GM12878 (cell line): Measurements from ENCODE around the gene LEKR1. TPM values are rescaled to one million over a fixed set of nuclear protein-coding genes. Genes with fewer than 3 reads are reported as not detected.

ENCODE experiments used
- ATAC-seq: fragments of 200-7000 bp; cut with Tn5 transposase; 3 replicates; pipeline ENCODE4 v1.9.1; 2020; ENCODE audit warnings: mild to moderate bottlenecking, moderate library complexity
- BruUV-seq: library from RNA; stranded (reverse); fragments of 400-500 nt; replicated peaks from 2 replicates; lab custom pipeline; 2021; lab: Mats Ljungman, UMichigan
- CTCF ChIA-PET: fragments of 300-600 bp; sonication (Branson Sonifier 250); formaldehyde crosslinking; extraction: SDS; loops from one replicate; lab custom pipeline; 2021; ENCODE audit warnings: inconsistent platforms; lab: Yijun Ruan, JAX
- POLR2A ChIA-PET: fragments of 350-600 bp; formaldehyde crosslinking; extraction: SDS; loops from one replicate; lab custom pipeline; 2021; ENCODE audit warnings: inconsistent platforms; lab: Charles Lee
- RAD21 ChIA-PET: fragments of 300-600 bp; sonication (Branson Sonifier 250); formaldehyde crosslinking; loops from one replicate; lab custom pipeline; 2023; ENCODE audit warnings: antibody characterized with exemption; ENCODE audit not compliant: unreplicated experiment; lab: Charles Lee
- SMC1A ChIA-PET: fragments of 300-600 bp; sonication (Branson Sonifier 250); formaldehyde crosslinking; loops from one replicate; lab custom pipeline; 2023; ENCODE audit not compliant: unreplicated experiment, uncharacterized antibody; lab: Charles Lee
- DNase-seq: peaks from one replicate; pipeline ENCODE4 v3.0.0-alpha.2; 2011; ENCODE audit warnings: low read depth, low spot score
- FAIRE-seq: peaks from 3 replicates; lab custom pipeline; 2011; peaks lifted over from hg19 to GRCh38; lab: Jason Lieb, UNC
- H2AFZ ChIP-seq: 2 replicates; pipeline ENCODE4 v1.6.0; 2011; ENCODE audit warnings: low read depth, low read length, control low read depth; ENCODE audit not compliant: control insufficient read depth
- H3K27ac ChIP-seq: 2 replicates; pipeline ENCODE4 v1.5.1; 2011; ENCODE audit warnings: control low read depth; ENCODE audit not compliant: control insufficient read depth, insufficient read depth
- H3K27me3 ChIP-seq, 2 experiments: replicated peaks in 1 of 2; 2 replicates each; pipeline versions ENCODE4 v1.6.0 to v1.6.1; 2011; ENCODE audit warnings: low read length in 1 of 2; ENCODE audit not compliant: control insufficient read depth in 2 of 2, insufficient read depth in 2 of 2
- H3K36me3 ChIP-seq, 2 experiments: 2 replicates each; pipeline ENCODE4 v1.5.1; 2011; ENCODE audit warnings: low read length in 1 of 2; ENCODE audit not compliant: control insufficient read depth in 2 of 2, insufficient read depth in 2 of 2
- H3K4me1 ChIP-seq: 2 replicates; pipeline ENCODE4 v1.6.1; 2011; ENCODE audit warnings: mild to moderate bottlenecking, low read length, moderate library complexity, mixed read lengths; ENCODE audit not compliant: control insufficient read depth, insufficient read depth
- H3K4me2 ChIP-seq: 2 replicates; pipeline ENCODE4 v1.6.0; 2011; ENCODE audit warnings: control low read depth; ENCODE audit not compliant: control insufficient read depth, insufficient read depth
- H3K4me3 ChIP-seq: fragments of 200-600 bp; sonication (generic); 2 replicates; pipeline ENCODE4 v1.5.1; 2016
- H3K79me2 ChIP-seq: 2 replicates; pipeline ENCODE4 v1.6.0; 2011; ENCODE audit warnings: low read length; ENCODE audit not compliant: control insufficient read depth, insufficient read depth
- H3K9ac ChIP-seq: 2 replicates; pipeline ENCODE4 v1.8.0; 2011; ENCODE audit warnings: low read length, control low read depth, mixed read lengths; ENCODE audit not compliant: control insufficient read depth, insufficient read depth
- H3K9me3 ChIP-seq: replicated peaks from 3 replicates; pipeline ENCODE4 v1.5.1; 2011; ENCODE audit warnings: mild to moderate bottlenecking, low read length; ENCODE audit not compliant: control insufficient read depth, insufficient read depth
- H4K20me1 ChIP-seq: 2 replicates; pipeline ENCODE4 v1.6.0; 2011; ENCODE audit not compliant: control insufficient read depth, insufficient read depth
- ATF7 ChIP-seq: fragments of 450-650 bp; IDR thresholded peaks from 2 replicates; pipeline ENCODE4 v1.6.1; 2016; ENCODE audit warnings: low read depth, mild to moderate bottlenecking
- HDAC2 ChIP-seq: fragments of 200-600 bp; sonication (generic); IDR thresholded peaks from 2 replicates; pipeline ENCODE4 v1.6.1; 2017
- JUNB ChIP-seq: IDR thresholded peaks from 2 replicates; pipeline ENCODE4 v1.6.1; 2016; ENCODE audit warnings: antibody characterized with exemption, mild to moderate bottlenecking
- MTA2 ChIP-seq: fragments of 450-650 bp; IDR thresholded peaks from 2 replicates; pipeline ENCODE4 v1.6.1; 2016; ENCODE audit warnings: low read depth, mild to moderate bottlenecking, moderate library complexity
- PKNOX1 ChIP-seq: fragments of 450-650 bp; IDR thresholded peaks from 2 replicates; pipeline ENCODE4 v1.6.1; 2016; ENCODE audit warnings: mild to moderate bottlenecking
- PRDM15 ChIP-seq: fragments of 450-650 bp; formaldehyde crosslinking; IDR thresholded peaks from 2 replicates; pipeline ENCODE4 v1.4.0; 2020; ENCODE audit warnings: mild to moderate bottlenecking, moderate library complexity
- SMARCA5 ChIP-seq: fragments of 450-650 bp; IDR thresholded peaks from 2 replicates; pipeline ENCODE4 v1.6.1; 2017; ENCODE audit warnings: mild to moderate bottlenecking
- WGBS: methylation state at CpG from one replicate; pipeline ENCODE4 v1.1.6; 2016; ENCODE audit warnings: low lambda C conversion rate; ENCODE audit not compliant: insufficient replicate concordance, insufficient coverage; ENCODE audit errors: missing lambda C conversion rate; 5-methylcytosine and 5-hydroxymethylcytosine counted together
- in situ Hi-C: fragments of 300-500 bp; cut with MboI; formaldehyde crosslinking; loops from 9 replicates; pipeline ENCODE4 v1.14.3; 2018; ENCODE audit warnings: mixed read lengths
- intact Hi-C: fragments of 100-400 bp; cut with micrococcal nuclease; formaldehyde crosslinking; loops from one replicate; pipeline ENCODE4 v1.14.2; 2022; ENCODE audit not compliant: unreplicated experiment
- polyA plus RNA-seq, 11 experiments: library from polyadenylated mRNA; depleted of rRNA in 4 of 11; unstranded in 6 of 11; stranded (reverse) in 5 of 11; fragments of >200 nt; fragmentation: Nextera tagmentation in 4 of 11; fragmentation: Illumina TruSeq in 1 of 11; extraction: Ambion mirVana in 4 of 11; extraction: Trizol in 1 of 11; gene quantifications; 1 replicate in 1 of 11; 2 replicates in 10 of 11; pipeline versions ENCODE4 v1.2.1 to v1.2.3, GENCODE V29; 2011 to 2016; ENCODE audit warnings: inconsistent platforms in 2 of 11, missing spikeins in 2 of 11, low read depth in 1 of 11
- total RNA-seq, 4 experiments: library from RNA; depleted of rRNA in 3 of 4; stranded (reverse); fragments of >200 nt in 3 of 4; fragmentation: Illumina TruSeq in 1 of 4; extraction: Trizol in 1 of 4; gene quantifications; 2 replicates each; pipeline versions ENCODE4 v1.2.1 to v1.2.3, GENCODE V29; 2013 to 2021

Gene LEKR1
- total and polyA plus RNA-seq, 10 of the 15 experiments (the other 5 are each of a cell fraction or from before 2014, with no cell fraction given), result 0.48 to 3.2 (median 1.3) TPM

GRCh38 chr3:157086775-157087174 lies 260.6 kb downstream of the LEKR1 start:
- 33% methylated on average over 3 of the region's 3 CpGs for WGBS
- Histone ChIP-seq H3K4me2 (no peak overlapping the region), H2AFZ (no peak overlapping the region), H3K9me3 (no peaks in the 10 kb centered on the region; the same call in 2 of the 3 replicates), H3K4me3 (no peak overlapping the region), H3K79me2 (peaks cover 5% of the 10 kb centered on the region), H3K27me3 (no peaks in the 10 kb centered on the region), H3K36me3 (no peaks in the 10 kb centered on the region), H3K9ac (no peak overlapping the region), H4K20me1 (no peaks in the 10 kb centered on the region), H3K4me1 (peaks cover 41% of the 10 kb centered on the region), H3K27ac (no peak overlapping the region)
- ChIA-PET SMC1A (interaction anchor here (0.6 to 12.1 kb wide), 20 partner anchors 10 to 539 kb away, joined by 3 to 234 read pairs (median 7); partner anchors contain the start of gene TIPARP), RAD21 (interaction anchor here (1.0 to 12.0 kb wide), 8 partner anchors 18 to 533 kb away, joined by 3 to 153 read pairs (median 8); no protein-coding TSS in a partner anchor), POLR2A (interaction anchor here (0.5 to 1.1 kb wide), 5 partner anchors 8 to 411 kb away, joined by 3 to 6 read pairs (median 4); no protein-coding TSS in a partner anchor), CTCF (interaction anchor here (0.6 to 50.9 kb wide), 10 partner anchors 8 to 532 kb away, joined by 3 to 939 read pairs (median 4); partner anchors contain the start of genes SSR3 and TIPARP)
- DNase-seq, result no peak
- FAIRE-seq, result no peak
- in situ Hi-C loops (no loop called here), intact Hi-C loops (no loop called here)
- BruUV-seq, result no TSS peak
- ATAC-seq, result no peak
- TF ChIP-seq JUNB (no peak), PKNOX1 (peak; percentile 85), ATF7 (no peak), PRDM15 (CRISPR knock-in tag) (no peak), HDAC2 (no peak), MTA2 (no peak), SMARCA5 (no peak)
